Measurements from ENCODE around the gene CAV1. TPM values are rescaled to one million over a fixed set of nuclear protein-coding genes. Genes with fewer than 3 reads are reported as not detected.
"Not testable (repeated sequence)": the region's sequence is repeated elsewhere in the genome, so short reads cannot be mapped to it uniquely, and the experiment has no call there.

Gene CAV1
- total RNA-seq, 3 donors from 2014 or later, result 0.48 to 1.2 (median 1.1) TPM

DNA sequence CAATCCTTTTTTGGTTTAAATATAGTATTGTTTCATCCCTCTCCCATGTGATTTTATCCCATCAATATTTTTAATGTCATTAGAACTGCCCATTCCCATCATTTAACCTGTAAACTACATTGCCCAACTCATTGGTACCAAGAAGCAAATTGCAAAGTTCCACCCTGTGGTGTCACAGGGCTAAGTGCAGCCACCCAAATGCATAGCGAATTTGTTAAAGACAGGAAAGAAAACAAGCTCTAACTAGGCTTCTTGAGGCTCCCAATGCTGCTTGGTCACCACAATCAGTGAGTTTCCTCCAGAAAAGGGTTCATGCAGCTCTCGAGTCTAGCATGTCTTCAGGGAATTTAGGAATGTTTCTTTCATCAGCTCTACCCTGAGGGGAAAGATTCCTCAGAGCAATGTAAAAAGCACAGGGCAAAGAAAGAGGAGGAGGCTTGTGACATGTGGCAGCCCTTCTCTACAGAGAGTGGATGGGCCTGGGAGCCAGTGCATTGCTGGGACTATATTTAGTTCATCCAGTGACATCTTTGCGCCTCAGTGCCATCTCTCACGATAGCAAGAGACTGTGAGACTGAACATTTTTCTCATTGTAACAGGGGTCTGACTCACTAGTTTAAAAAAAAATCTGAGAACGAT lies 58.1 kb downstream of the CAV1 start:
- H3K4me3 Mint-ChIP-seq, result peak overlapping the region; percentile 22
- H3K36me3 Mint-ChIP-seq (ENCODE audit: insufficient read depth), result no peaks in the 10 kb centered on the region
- peaks cover 10% of the 10 kb centered on the region for H3K4me1 Mint-ChIP-seq (ENCODE audit: low read depth)
- DNase-seq, result no peak
- peak in 1 of 2 donors; percentile 43 for ATAC-seq
- no peaks in the 10 kb centered on the region for H3K9me3 Mint-ChIP-seq
- H3K27me3 Mint-ChIP-seq (ENCODE audit: low read depth), result no peaks in the 10 kb centered on the region

DNA sequence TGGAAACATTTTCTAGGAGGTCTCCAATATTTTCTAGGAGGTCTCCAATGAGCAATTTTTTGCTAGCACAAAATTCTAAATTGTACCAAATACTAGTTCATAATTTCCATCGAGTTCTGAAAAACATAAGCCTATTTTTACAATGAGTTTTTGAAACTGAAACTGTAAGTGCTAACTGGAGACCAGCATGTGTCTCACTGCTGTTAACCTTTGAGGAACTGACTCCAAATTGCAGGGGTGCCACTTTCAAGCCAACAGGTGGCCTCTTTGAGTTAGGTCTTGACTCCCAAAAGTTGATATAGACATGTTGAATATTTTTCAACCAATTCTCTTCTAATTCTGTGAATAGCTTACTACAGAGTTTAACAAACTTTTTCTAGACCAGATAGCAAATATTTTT lies 58.8 kb downstream of the CAV1 start:
- no peak overlapping the region for H3K4me3 Mint-ChIP-seq
- H3K9me3 Mint-ChIP-seq, result no peaks in the 10 kb centered on the region

DNA sequence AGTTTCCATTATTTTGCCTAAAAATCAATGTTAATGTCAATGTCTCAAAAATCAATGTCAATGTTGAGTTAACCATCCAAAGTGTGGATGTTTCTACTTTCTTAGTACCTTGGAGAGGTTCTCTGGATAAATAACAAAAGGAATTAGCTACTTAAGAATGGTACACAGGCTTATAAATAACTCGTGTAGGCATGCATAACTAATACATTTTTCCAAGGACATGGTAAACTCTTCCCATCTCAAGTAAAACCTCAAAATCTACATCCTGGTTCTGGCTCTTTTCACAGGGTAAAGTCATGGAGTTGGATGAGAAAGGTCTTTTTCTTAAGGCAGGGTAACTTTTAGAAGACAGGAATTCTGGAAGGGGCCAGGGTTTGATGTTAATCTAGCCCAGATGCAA lies 59.9 kb downstream of the CAV1 start:
- no peak for DNase-seq
- H3K9me3 Mint-ChIP-seq, result no peaks in the 10 kb centered on the region
- no peak for ATAC-seq
- H3K27me3 Mint-ChIP-seq (ENCODE audit: low read depth), result no peaks in the 10 kb centered on the region
- no peak overlapping the region for H3K4me3 Mint-ChIP-seq
- H3K36me3 Mint-ChIP-seq (ENCODE audit: insufficient read depth), result no peaks in the 10 kb centered on the region
- peaks cover 21% of the 10 kb centered on the region for H3K4me1 Mint-ChIP-seq (ENCODE audit: low read depth)

More for the DNA sequence above, 58.8 kb downstream of the CAV1 start:
- no peaks in the 10 kb centered on the region for H3K36me3 Mint-ChIP-seq (ENCODE audit: insufficient read depth)
- peaks cover 17% of the 10 kb centered on the region for H3K4me1 Mint-ChIP-seq (ENCODE audit: low read depth)
- DNase-seq (no peak), ATAC-seq (peak; percentile 67 to 74)
- no peaks in the 10 kb centered on the region for H3K27me3 Mint-ChIP-seq (ENCODE audit: low read depth)

DNA sequence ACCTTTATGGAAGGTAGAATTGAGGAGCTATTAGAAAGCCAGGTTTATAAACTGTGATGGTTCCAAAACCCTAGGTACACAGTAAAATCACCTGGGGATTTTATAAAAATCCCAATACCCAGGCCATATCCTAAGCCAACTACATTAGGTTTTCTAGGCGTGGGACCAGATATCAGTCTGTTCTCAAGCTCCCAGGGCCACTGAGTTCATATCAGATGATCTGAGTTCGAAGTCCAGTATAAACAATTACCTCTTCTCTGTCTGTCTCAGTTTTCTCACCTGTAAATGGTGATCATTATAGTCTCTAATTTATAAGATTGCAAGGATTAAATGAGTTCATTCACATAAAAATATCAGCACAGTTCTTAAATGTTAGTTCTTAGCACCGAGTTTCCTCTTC lies 60.6 kb downstream of the CAV1 start:
- Mint-ChIP-seq H3K9me3 (no peaks in the 10 kb centered on the region), H3K4me3 (no peak overlapping the region), H3K27me3 (ENCODE audit: low read depth) (no peaks in the 10 kb centered on the region), H3K4me1 (ENCODE audit: low read depth) (peaks cover 21% of the 10 kb centered on the region), H3K36me3 (ENCODE audit: insufficient read depth) (no peaks in the 10 kb centered on the region)
- no peak for ATAC-seq
- no peak for DNase-seq

DNA sequence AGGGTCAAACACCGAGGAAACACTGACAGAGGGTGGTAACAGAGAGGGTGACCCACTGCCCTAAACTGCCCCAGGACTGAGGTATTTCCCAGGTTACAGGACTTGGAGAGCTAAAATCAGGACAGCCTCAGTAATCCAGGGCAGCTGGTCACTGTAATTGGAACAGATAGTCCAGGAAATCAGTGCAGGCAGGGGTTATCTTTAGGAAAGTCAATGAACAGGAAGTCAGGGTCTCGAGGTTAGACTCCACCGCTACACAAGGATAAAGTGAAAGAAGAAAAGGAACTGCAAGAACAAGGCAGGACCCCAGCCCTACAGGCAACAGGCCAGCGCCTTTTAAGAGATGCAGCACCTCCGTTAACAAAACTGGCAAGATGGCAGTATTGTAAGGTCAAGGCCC lies 61.1 kb downstream of the CAV1 start:
- Mint-ChIP-seq H3K4me3 (no peak overlapping the region), H3K36me3 (ENCODE audit: insufficient read depth) (no peaks in the 10 kb centered on the region)
- DNase-seq, result no peak

DNA sequence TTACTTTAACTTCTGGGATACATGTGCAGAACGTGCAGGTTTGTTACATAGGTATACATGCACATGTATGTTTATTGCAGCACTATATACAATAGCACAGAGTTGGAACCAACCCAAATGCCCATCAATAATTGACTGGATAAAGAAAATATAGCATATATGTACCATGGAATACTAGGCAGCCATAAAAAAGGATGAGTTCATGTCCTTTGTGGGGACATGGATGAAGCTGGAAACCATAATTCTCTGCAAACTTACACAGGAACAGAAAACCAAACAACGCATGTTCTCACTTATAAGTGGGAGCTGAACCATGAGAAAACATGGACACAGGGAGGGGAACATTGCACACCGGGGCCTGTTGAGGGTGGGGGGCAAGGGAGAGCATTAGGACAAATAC lies 62.4 kb downstream of the CAV1 start:
- not testable (repeated sequence) for H3K27me3 Mint-ChIP-seq (ENCODE audit: low read depth); H3K36me3 Mint-ChIP-seq (ENCODE audit: insufficient read depth); ATAC-seq; H3K9me3 Mint-ChIP-seq; DNase-seq; H3K4me3 Mint-ChIP-seq
- peaks cover 24% of the 10 kb centered on the region for H3K4me1 Mint-ChIP-seq (ENCODE audit: low read depth)

More for the DNA sequence above, 61.1 kb downstream of the CAV1 start:
- H3K9me3 Mint-ChIP-seq, result no peaks in the 10 kb centered on the region
- no peaks in the 10 kb centered on the region for H3K27me3 Mint-ChIP-seq (ENCODE audit: low read depth)
- ATAC-seq, result no peak
- H3K4me1 Mint-ChIP-seq (ENCODE audit: low read depth), result peaks cover 21% of the 10 kb centered on the region

DNA sequence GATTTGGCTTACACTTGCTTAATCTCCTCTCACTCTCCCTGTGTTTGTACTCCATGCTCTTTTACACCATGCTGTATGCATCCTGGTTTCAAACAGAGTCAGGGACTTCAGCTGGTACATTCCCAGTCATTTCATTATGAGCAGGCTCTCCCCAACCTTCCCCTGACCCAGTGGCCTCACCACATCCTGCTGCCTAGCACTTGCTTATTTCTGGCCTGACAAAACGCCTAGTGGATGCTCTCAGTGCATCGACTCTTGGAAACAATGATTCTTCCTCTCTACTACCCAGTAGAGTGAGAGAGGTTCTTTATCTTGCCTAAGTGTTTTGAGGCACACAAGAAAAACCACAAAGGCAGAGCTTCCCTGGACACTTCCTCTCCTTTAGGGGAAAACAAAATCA lies 63.4 kb downstream of the CAV1 start:
- no peak overlapping the region for H3K4me3 Mint-ChIP-seq
- no peak for DNase-seq
- peak; percentile 44 to 45 for ATAC-seq
- no peaks in the 10 kb centered on the region for H3K9me3 Mint-ChIP-seq
- peaks cover 23% of the 10 kb centered on the region for H3K4me1 Mint-ChIP-seq (ENCODE audit: low read depth)
- H3K36me3 Mint-ChIP-seq (ENCODE audit: insufficient read depth), result no peaks in the 10 kb centered on the region
- peaks cover 10% of the 10 kb centered on the region for H3K27me3 Mint-ChIP-seq (ENCODE audit: low read depth)

DNA sequence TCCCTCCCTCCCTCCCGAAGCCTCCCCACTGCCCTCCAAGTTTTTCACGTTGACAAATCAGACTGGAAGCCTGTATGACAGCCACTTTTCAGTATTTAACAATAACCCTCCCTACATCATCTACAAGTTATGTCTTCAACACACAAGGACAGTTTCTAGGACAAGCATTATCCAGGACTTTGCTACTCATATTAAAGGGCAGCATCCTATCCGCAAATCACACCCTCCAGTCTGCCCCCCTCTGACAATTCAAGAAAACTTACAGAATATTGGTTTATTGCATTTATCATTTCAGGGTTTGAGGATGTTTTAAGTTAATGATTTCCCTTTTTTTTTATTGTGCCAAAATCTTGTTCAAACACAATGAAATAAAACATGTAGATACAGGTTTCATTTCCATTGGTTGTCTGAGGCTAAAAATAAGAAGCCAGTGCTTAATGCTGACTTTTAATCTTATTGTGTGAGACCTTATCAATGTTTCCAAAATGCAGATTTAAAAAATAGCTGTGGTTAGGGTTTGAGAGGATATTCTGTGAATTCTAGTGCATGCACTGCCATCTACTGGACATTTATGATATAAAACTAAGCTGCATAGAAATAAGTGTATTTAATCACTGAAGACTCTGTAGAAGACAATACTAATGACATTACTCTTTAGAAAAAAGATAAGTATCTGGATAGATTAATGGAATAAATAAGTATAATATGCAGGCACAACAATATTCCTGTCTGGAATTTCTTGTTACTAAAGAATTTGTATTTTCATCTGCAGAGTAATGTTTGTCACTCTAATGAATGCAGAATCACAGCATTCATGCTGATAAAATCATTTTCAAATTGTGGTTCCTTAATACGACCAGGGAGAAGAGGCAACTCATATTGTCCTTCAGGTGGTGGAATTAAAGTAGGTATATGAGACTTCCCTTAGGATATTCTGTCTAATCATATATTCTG lies 64.1 kb downstream of the CAV1 start:
- Mint-ChIP-seq H3K27me3 (ENCODE audit: low read depth) (peaks cover 15% of the 10 kb centered on the region), H3K9me3 (no peaks in the 10 kb centered on the region), H3K4me1 (ENCODE audit: low read depth) (peaks cover 19% of the 10 kb centered on the region), H3K36me3 (ENCODE audit: insufficient read depth) (no peaks in the 10 kb centered on the region), H3K4me3 (no peak overlapping the region)
- ATAC-seq, result peak in 1 of 2 donors; percentile 48
- no peak for DNase-seq

DNA sequence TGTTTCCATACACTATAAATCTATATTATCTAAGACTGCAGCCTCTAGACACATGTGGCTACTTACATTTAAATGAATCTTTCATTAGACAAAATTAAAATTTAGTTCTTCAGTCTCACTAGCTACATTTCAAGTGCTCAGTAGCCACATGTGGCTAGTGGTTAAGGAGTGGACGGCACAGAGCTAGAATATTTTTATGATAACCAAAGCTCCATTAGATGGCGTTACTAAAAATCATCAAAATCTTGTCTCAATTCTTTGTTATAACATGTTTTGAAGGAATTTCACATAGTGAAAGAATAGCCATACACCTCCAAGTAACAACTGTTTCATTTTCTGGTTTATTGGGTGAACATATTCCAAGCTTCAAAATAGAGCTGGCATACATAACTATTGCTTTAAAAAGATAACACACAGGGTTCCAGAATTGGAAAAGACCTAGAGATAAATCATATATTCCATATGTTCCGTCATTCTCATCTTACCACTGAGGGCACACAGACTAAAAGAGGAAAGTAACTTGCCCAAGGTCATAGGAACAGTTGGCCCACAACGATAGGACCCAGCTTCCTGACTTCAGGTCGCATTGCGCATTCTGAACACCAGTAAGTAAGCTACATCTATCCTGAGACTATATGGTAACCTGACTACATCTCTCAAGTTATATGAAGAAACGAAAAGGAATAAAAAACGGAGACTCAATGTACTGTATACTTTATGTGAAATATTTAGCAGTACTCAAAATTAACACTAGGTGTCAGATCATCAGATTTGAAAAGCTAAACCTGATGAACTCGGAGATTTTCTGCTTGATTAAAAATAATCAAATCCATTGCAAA lies 66.6 kb downstream of the CAV1 start:
- no peak for DNase-seq
- Mint-ChIP-seq H3K4me1 (ENCODE audit: low read depth) (peaks cover 19% of the 10 kb centered on the region), H3K27me3 (ENCODE audit: low read depth) (peaks cover 32% of the 10 kb centered on the region), H3K4me3 (no peak overlapping the region), H3K36me3 (ENCODE audit: insufficient read depth) (no peaks in the 10 kb centered on the region), H3K9me3 (no peaks in the 10 kb centered on the region)
- no peak for ATAC-seq

DNA sequence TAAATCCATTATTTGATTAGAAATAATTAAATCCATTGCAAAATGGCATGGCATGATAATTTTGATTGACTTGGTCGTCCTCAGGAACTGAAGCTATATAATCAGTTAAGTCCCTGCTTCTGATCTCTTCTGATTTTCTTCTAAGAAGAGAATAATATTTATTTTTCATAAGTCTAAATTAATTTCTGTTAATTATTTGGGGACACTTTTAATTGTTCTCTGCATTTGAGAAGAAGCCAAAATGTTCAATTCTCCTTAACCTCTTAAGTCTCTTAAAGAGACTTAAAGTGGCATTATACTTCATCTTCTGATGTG lies 67.2 kb downstream of the CAV1 start:
- Mint-ChIP-seq H3K4me1 (ENCODE audit: low read depth) (peaks cover 19% of the 10 kb centered on the region), H3K4me3 (no peak overlapping the region), H3K9me3 (no peaks in the 10 kb centered on the region), H3K27me3 (ENCODE audit: low read depth) (peaks cover 35% of the 10 kb centered on the region), H3K36me3 (ENCODE audit: insufficient read depth) (no peaks in the 10 kb centered on the region)
- no peak for DNase-seq
- no peak for ATAC-seq

DNA sequence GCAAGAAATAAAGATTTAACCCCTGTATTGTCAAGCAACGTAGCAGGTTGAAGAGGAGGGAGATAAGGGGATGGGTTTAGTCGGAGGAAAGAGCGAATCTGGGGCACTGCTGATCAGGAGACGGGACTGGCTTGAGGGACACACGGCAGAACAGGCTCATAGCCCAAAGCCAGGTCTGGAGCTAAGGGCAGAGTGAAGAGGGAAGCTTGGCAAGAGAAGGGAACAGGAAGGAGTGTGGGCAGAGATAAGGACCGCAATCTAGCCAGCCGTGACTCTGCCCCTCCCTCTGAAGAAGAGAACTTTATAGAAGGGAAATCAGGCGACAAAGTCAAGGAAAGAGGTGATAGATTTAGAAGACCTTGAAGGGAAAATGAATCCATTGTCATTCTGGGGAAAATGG lies 67.6 kb downstream of the CAV1 start:
- Mint-ChIP-seq H3K9me3 (no peaks in the 10 kb centered on the region), H3K36me3 (ENCODE audit: insufficient read depth) (no peaks in the 10 kb centered on the region), H3K4me3 (peak overlapping the region; percentile 33), H3K4me1 (ENCODE audit: low read depth) (peaks cover 19% of the 10 kb centered on the region), H3K27me3 (ENCODE audit: low read depth) (peaks cover 35% of the 10 kb centered on the region)
- DNase-seq, result no peak
- no peak for ATAC-seq

DNA sequence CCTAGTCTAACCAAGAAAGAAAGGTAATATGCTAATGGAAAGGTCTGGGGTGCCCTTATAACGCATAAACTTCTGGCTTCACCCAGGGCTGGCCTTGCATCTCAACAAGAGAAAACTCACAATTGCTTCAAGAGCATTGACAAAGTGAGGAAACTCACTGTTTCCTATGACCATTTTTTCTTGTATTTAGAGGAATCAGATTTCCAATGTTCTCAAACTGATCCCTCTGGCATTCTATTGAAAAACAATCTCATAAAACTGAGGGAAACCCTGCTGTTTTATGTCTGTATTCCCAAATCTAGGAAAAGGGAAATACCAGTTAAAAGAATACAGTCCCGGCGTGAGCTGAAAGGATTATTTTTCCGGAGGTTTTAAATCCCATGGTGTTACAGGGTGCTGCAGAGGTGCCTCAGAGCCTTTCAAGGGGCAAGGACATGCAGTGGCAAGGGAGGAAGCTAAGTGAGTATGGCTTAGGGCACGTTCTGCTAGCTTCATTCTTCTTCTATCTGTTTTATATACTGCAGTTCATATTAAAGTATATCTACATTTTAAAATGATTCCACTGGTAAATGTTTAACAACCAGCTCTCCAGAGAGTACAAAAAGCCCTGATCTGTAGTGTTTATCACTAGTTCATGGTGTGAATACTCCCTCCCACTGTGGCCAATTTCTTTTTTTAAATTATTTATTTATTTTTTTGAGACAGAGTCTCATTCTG lies 68.7 kb downstream of the CAV1 start:
- Mint-ChIP-seq H3K9me3 (no peaks in the 10 kb centered on the region), H3K27me3 (ENCODE audit: low read depth) (peaks cover 42% of the 10 kb centered on the region), H3K36me3 (ENCODE audit: insufficient read depth) (no peaks in the 10 kb centered on the region), H3K4me3 (no peak overlapping the region), H3K4me1 (ENCODE audit: low read depth) (peaks cover 12% of the 10 kb centered on the region)
- ATAC-seq, result no peak
- DNase-seq, result no peak

DNA sequence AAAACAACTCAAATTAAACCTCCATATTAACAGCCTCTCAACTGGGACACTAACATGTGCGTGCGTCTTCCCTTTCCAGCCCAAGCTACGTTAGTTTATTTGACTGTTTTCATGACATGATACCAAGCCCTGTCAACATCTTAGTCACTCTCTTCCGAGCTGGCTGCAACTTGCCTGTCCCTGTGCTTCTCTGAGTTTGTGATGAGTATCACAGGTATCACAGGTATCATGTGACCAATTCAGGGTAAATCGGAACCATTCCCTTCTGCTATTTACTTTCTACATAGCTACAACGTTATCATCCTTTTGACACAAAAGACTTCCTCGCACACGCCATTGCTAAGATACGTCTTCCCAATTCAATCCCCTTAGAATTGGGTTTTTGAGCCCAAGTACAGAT lies 70.2 kb downstream of the CAV1 start:
- Mint-ChIP-seq H3K27me3 (ENCODE audit: low read depth) (peaks cover 48% of the 10 kb centered on the region), H3K9me3 (no peaks in the 10 kb centered on the region), H3K4me1 (ENCODE audit: low read depth) (peaks cover 7% of the 10 kb centered on the region), H3K36me3 (ENCODE audit: insufficient read depth) (no peaks in the 10 kb centered on the region), H3K4me3 (no peak overlapping the region)
- ATAC-seq, result no peak
- DNase-seq, result no peak

DNA sequence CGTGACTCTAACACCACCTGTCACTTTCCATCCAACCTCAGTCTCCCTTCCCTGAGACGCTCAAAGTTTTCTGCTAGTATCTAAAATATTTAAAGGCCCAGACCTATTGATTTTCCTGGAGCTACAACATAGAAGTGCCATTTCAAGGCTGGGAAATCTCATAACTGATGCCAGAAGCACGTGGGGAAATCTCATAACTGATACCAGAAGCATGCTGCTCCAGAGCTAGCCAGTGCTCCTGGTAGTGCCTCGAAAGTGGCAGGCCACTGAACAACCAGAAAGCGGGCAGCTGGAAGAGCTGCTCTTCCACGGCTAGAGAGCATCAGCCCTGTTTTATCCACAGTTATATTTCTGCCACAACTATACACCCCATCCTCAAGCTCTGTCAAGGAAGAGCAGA lies 72.5 kb downstream of the CAV1 start:
- Mint-ChIP-seq H3K4me1 (ENCODE audit: low read depth) (peaks cover 6% of the 10 kb centered on the region), H3K4me3 (no peak overlapping the region), H3K27me3 (ENCODE audit: low read depth) (peaks cover 43% of the 10 kb centered on the region), H3K9me3 (no peaks in the 10 kb centered on the region), H3K36me3 (ENCODE audit: insufficient read depth) (no peaks in the 10 kb centered on the region)
- ATAC-seq (no peak), DNase-seq (no peak)

Measured in activated T-cell treated with anti-CD3 and anti-CD28 coated beads, Interleukin-2, amount 50 U/mL, for 4 hours (primary cell).